PC-9 (cell line): ENCODE results near the gene CTAG1A.
"Not testable (repeated sequence)": the region's sequence is repeated elsewhere in the genome, so short reads cannot be mapped to it uniquely, and the experiment has no call there.

Experiments used
- EZH2 ChIP-seq: fragments of 200-600 bp; sonication (generic); IDR thresholded peaks from 2 replicates; pipeline ENCODE4 v1.8.0; 2017; ENCODE audit warnings: antibody characterized with exemption, low read depth
- TF ChIP-seq, protein P1 (sequence below): fragments of 200-600 bp; sonication (generic); conservative IDR thresholded peaks from 2 replicates; pipeline ENCODE4 v1.6.1; 2017; ENCODE audit warnings: mixed run types, antibody characterized with exemption, mild to moderate bottlenecking, moderate library complexity

GRCh38 chrX:154575076-154575475 lies 9.9 kb upstream of the CTAG1A start:
- not testable (repeated sequence) for TF ChIP-seq EZH2
- TF ChIP-seq, protein P1, sequence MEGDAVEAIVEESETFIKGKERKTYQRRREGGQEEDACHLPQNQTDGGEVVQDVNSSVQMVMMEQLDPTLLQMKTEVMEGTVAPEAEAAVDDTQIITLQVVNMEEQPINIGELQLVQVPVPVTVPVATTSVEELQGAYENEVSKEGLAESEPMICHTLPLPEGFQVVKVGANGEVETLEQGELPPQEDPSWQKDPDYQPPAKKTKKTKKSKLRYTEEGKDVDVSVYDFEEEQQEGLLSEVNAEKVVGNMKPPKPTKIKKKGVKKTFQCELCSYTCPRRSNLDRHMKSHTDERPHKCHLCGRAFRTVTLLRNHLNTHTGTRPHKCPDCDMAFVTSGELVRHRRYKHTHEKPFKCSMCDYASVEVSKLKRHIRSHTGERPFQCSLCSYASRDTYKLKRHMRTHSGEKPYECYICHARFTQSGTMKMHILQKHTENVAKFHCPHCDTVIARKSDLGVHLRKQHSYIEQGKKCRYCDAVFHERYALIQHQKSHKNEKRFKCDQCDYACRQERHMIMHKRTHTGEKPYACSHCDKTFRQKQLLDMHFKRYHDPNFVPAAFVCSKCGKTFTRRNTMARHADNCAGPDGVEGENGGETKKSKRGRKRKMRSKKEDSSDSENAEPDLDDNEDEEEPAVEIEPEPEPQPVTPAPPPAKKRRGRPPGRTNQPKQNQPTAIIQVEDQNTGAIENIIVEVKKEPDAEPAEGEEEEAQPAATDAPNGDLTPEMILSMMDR = not testable (repeated sequence)
